Large intestine (tissue), 3 donors: ENCODE measurements around the gene PDSS2. TPM values are rescaled to one million over a fixed set of nuclear protein-coding genes. Genes with fewer than 3 reads are reported as not detected.

Source experiments
- DNase-seq, 2 donors: peaks; one replicate each; pipeline versions ENCODE4 v3.0.0 to v3.0.0-alpha.2; 2013
- H3K27ac ChIP-seq: one replicate; pipeline ENCODE4 v1.5.1; 2013; ENCODE audit warnings: low read length
- H3K27me3 ChIP-seq: 2 replicates; pipeline ENCODE4 v1.6.1; 2013; ENCODE audit warnings: low read length; ENCODE audit not compliant: control insufficient read depth, insufficient read depth
- H3K36me3 ChIP-seq: 2 replicates; pipeline ENCODE4 v1.6.1; 2013; ENCODE audit warnings: low read length; ENCODE audit not compliant: control insufficient read depth, insufficient read depth
- H3K4me1 ChIP-seq: one replicate; pipeline ENCODE4 v1.6.1; 2013; ENCODE audit warnings: low read length; ENCODE audit not compliant: control insufficient read depth, insufficient read depth
- H3K4me3 ChIP-seq: one replicate; pipeline ENCODE4 v1.5.1; 2013; ENCODE audit warnings: low read length
- H3K9me3 ChIP-seq: one replicate; pipeline ENCODE4 v1.6.1; 2013; ENCODE audit warnings: mild to moderate bottlenecking, low read depth, low read length, moderate library complexity; ENCODE audit not compliant: control insufficient read depth
- WGBS: methylation state at CpG from one replicate; pipeline ENCODE4 v1.1.5; 2013; ENCODE audit warnings: low lambda C conversion rate; ENCODE audit not compliant: insufficient coverage; 5-methylcytosine and 5-hydroxymethylcytosine counted together
- polyA plus RNA-seq: library from polyadenylated mRNA; unstranded; fragments of 120-200 nt; gene quantifications from one replicate; pipeline ENCODE4 v1.2.1, GENCODE V29; 2013

The PDSS2 gene
- polyA plus RNA-seq, 1 donor, result 12.8 TPM

DNA sequence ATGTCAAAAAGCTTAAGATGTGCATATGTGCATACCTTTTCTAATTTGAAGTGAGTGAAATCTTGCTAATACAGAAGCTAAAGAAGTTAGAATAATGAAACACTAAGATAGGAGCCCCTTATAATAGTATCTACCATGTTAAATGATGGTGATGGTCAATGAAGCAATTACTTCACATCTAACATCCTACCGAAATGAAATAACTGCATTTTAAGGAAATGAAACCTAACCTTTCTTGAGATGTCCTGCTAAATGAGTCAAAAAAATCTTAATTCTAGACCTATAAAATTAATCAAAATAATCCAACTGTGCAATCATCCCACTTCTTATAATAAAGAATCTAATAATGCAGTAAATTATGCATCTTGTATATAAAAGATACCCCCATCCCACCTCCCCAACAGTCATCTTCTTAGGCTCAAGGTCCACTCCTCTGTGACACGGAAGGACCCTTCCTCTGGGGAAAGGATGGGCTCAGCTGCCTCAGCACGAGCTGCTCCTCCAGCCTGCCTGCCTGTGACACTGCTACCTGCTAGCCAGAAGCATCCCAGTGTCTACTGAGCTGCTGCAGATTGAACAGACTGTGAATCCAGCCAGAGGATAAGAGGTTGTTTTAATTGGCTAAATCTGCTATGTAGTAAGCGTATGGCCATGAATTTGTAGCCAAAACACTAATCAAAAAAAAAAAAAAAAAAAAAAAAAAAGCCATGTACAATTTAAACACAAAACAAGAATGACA is 214.5 kb downstream of the PDSS2 start:
- no peaks in the 10 kb centered on the region for H3K4me1 ChIP-seq
- H3K4me3 ChIP-seq, result no peak overlapping the region
- no peaks in the 10 kb centered on the region for H3K36me3 ChIP-seq
- H3K9me3 ChIP-seq, result no peaks in the 10 kb centered on the region
- no peaks in the 10 kb centered on the region for H3K27me3 ChIP-seq
- 100% methylated on average over 1 of the region's 4 CpGs for WGBS
- no peak overlapping the region for H3K27ac ChIP-seq
- no peak for DNase-seq

DNA sequence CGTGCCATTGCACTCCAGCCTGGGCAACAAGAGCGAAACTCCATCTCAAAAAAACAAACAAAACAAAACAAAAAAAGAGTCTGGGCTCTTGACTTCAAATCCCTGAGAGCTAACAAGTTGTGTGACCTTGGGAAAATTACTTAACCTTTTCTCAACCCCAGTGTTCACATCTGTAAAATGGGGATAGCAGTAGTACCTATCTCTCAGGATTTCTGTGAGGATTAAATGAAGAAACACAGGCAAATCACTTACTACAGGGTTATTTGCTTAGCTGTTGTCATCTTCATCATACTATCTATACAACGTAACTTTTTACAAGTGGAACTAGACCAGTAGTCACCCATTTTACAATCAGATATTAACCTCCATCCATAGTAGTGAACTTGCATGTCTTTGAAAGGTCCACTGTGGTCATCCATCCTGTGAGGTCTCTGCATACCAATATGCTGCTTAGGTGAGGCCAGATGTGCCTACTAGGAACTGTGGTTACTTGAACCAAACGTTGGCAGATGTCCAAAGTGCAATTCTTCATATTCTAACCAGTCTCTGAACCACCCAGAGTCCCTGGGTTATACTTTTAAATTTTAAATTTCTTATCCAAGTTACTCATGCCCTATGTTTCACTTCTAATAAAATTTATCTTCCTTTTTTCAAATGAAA is 215.2 kb downstream of the PDSS2 start:
- H3K27ac ChIP-seq, result no peak overlapping the region
- H3K36me3 ChIP-seq, result no peaks in the 10 kb centered on the region
- no peaks in the 10 kb centered on the region for H3K27me3 ChIP-seq
- no CpG with 5 or more reads among the region's 4 CpGs for WGBS
- no peak overlapping the region for H3K4me3 ChIP-seq
- no peaks in the 10 kb centered on the region for H3K4me1 ChIP-seq
- no peaks in the 10 kb centered on the region for H3K9me3 ChIP-seq
- DNase-seq, result no peak

DNA sequence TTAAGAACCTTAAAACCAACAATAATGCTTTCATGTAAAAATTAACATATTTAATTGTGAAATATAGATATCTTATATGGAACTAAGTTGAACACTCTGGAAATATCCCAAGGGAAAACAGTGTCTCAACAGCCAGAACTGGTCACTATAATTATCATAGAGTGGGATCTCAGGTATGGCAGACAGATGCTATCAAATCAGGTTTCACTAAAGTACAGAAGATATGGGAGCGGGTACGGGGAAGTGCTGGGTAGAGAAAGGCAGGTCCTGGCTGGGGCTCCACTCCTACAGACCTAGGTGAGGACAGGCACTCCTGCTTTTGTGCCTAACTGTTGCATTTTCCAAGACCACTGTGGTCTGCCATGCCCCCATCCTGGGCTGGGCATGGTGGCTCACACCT is 215.9 kb downstream of the PDSS2 start:
- no peak overlapping the region for H3K27ac ChIP-seq
- no peak overlapping the region for H3K4me3 ChIP-seq
- no peaks in the 10 kb centered on the region for H3K36me3 ChIP-seq
- H3K27me3 ChIP-seq, result no peaks in the 10 kb centered on the region
- no peaks in the 10 kb centered on the region for H3K4me1 ChIP-seq
- H3K9me3 ChIP-seq, result no peaks in the 10 kb centered on the region
- no CpG with 5 or more reads among the region's 2 CpGs for WGBS
- no peak for DNase-seq

DNA sequence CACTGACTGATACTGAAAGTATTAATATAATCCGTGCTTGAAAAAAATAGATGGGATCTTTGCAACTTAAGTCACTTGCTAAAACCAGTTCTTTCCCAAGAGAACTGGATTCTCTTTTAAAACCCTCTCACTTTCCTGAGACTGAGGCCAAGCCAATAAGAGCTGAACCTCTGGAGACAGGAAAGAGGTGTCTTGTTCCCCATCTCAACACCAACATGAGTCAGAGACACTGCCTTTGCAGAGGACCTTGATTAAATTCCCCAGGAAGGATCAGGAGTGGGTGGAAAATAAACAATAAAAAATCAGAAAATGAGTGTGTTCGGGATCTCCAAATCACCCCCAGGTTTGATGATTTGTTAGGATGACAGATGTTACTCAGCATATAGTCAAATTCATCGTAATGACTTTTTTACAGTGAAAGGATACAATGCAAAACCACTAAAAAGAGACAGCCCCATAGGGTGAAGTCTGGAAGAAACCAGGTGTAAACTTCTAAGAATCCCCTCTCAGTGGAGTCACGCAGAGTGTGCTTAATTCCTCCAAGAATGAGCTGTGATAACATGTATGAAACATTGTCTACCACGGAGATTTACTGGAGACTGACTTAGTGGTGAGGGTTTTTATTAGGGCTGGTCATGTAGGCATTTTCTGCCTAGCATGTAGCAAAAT is 221.2 kb downstream of the PDSS2 start:
- 100% methylated on average over 1 of the region's 5 CpGs for WGBS
- H3K27me3 ChIP-seq, result no peaks in the 10 kb centered on the region
- no peak overlapping the region for H3K27ac ChIP-seq
- H3K4me3 ChIP-seq, result no peak overlapping the region
- no peaks in the 10 kb centered on the region for H3K4me1 ChIP-seq
- H3K9me3 ChIP-seq, result no peaks in the 10 kb centered on the region
- H3K36me3 ChIP-seq, result peaks cover 6% of the 10 kb centered on the region
- no peak for DNase-seq

DNA sequence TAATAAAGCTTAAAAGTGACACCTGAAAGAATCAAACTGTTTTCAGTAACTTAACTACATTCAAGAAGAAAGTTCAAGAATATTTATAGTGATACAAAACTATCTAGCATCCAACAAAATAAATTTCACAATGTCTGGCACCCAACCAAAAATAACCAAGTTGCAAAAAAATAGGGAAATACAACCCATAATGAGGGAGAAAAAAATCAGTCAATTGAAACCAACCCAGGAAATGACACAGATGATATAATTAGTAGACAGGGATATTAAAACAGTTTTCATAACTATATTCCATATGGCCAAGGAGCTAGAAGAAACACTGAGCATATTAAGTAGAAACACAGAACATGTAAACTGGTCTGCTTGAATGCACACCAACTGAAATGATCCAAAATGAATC is 223.9 kb downstream of the PDSS2 start:
- no peak overlapping the region for H3K27ac ChIP-seq
- no peaks in the 10 kb centered on the region for H3K9me3 ChIP-seq
- no peaks in the 10 kb centered on the region for H3K27me3 ChIP-seq
- DNase-seq, result no peak
- H3K4me3 ChIP-seq, result no peak overlapping the region
- no peaks in the 10 kb centered on the region for H3K4me1 ChIP-seq
- peaks cover 6% of the 10 kb centered on the region for H3K36me3 ChIP-seq

DNA sequence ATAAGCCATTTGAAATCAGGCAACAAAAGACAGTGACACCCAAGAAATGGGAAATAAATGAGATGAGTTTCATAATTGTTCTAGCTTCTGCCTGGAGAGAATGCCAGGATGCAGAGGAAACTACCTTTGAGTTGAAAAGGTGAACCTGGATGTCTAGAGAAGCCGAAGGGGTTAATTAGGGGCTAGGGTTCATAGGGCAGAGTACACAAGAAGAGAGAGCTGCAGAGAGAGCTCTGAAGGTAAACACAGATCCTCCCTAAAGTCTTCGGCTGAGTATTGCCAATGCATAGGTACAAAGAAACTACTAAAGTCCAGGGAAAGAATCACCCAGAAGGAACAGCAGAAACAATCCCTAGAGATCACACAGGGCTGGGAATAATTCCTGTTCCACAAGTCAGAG is 224.4 kb downstream of the PDSS2 start:
- peaks cover 5% of the 10 kb centered on the region for H3K4me1 ChIP-seq
- no CpG with 5 or more reads among the region's 2 CpGs for WGBS
- no peaks in the 10 kb centered on the region for H3K9me3 ChIP-seq
- no peak for DNase-seq
- H3K36me3 ChIP-seq, result peaks cover 6% of the 10 kb centered on the region
- H3K27me3 ChIP-seq, result no peaks in the 10 kb centered on the region
- H3K27ac ChIP-seq, result no peak overlapping the region
- H3K4me3 ChIP-seq, result no peak overlapping the region

DNA sequence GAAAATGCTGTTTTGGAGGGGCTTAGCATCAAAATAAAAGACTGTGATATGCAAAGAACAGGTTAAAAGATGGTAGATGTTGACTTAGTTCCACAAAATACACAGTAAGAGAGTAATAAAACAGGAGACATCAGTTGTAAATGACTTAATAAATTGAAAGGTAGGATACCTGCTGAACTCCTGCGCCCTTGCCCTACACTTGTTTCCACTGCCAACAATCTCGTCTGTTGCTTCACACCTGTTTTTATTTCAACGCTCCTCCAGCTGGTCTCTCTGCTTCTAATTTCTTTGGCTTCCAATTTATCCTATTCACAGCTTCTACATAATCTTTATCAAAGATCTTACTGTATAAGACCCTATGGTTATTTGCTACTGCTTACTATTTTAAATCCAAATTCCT is 228.1 kb downstream of the PDSS2 start:
- no peak overlapping the region for H3K27ac ChIP-seq
- WGBS, result 36% methylated on average over 3 of the region's 3 CpGs

DNA sequence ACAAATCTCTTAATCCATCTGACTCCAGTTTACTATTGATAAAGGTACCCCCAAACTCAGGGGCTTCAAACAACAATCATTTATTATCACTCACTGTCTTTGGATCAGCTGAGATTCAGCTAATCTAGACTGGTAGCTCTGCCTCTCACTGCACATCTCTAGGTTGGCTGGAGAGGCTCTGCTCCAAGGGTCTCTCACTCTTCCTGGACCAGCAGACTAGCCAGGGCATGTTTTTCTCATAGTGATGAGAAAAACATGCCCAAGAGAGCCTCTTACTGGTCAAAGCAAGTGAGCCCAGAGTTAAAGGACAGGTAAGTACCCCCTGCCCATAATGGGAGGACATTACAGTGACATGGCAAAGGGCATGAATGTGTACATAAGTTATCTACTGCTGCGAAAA is 228.9 kb downstream of the PDSS2 start:
- H3K36me3 ChIP-seq, result no peaks in the 10 kb centered on the region
- no peak for DNase-seq
- H3K4me3 ChIP-seq, result no peak overlapping the region
- no peak overlapping the region for H3K27ac ChIP-seq
- peaks cover 5% of the 10 kb centered on the region for H3K4me1 ChIP-seq
- H3K27me3 ChIP-seq, result no peaks in the 10 kb centered on the region
- H3K9me3 ChIP-seq, result no peaks in the 10 kb centered on the region
- no CpG with 5 or more reads among the region's 1 CpG for WGBS

More for the DNA sequence above, 228.1 kb downstream of the PDSS2 start:
- Histone ChIP-seq H3K36me3 (no peaks in the 10 kb centered on the region), H3K4me3 (no peak overlapping the region), H3K4me1 (peaks cover 5% of the 10 kb centered on the region), H3K9me3 (no peaks in the 10 kb centered on the region), H3K27me3 (no peaks in the 10 kb centered on the region)
- DNase-seq, result peak in 1 of 2 donors; percentile 33

DNA sequence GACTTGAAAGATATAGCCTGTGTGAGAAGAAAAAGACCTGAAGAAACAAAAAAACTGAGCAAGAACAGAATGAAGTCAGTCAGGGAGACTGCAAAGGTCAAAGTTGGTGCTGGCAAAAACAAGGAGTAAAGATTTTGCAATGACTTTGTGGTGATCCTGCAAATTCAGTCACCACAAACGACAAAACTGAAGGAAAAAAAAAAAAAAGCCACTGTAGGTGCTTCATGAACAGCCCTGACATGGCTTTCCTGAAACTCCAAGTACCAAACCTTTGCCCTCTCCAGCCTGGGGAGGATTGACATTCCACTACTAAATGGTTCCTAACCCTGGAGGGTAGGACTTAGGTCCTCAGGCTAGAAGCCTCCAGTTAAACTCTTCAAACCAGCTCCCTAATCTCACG is 229.3 kb downstream of the PDSS2 start:
- DNase-seq, result no peak
- Histone ChIP-seq H3K27me3 (no peaks in the 10 kb centered on the region), H3K4me1 (peaks cover 5% of the 10 kb centered on the region), H3K27ac (no peak overlapping the region), H3K36me3 (no peaks in the 10 kb centered on the region), H3K9me3 (no peaks in the 10 kb centered on the region), H3K4me3 (no peak overlapping the region)
- WGBS, result no CpG with 5 or more reads among the region's 2 CpGs

DNA sequence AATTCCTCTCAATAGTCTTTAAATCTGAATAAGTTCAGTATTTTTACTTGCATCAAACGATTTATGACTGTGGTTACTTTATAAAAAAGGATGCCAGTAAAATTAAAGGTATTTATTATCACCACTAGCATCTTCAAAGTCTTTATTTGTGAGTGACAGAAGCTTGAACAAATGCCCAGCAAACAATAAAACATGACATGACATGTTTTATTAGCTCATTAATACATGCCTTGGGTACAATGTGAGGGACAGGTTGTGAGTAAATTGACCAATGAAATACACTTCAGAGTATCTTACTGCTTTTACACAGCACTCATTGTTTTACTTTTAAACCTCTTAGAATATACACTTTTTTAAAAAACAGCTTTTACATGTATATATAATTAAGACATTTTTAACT is 230.6 kb downstream of the PDSS2 start:
- Histone ChIP-seq H3K4me3 (no peak overlapping the region), H3K27me3 (no peaks in the 10 kb centered on the region), H3K27ac (no peak overlapping the region), H3K4me1 (peaks cover 13% of the 10 kb centered on the region), H3K36me3 (no peaks in the 10 kb centered on the region), H3K9me3 (no peaks in the 10 kb centered on the region)
- WGBS, result no CpG with 5 or more reads among the region's 1 CpG
- no peak for DNase-seq
